ENCODE measurements around the gene NKD1. TPM values are rescaled to one million over a fixed set of nuclear protein-coding genes. Genes with fewer than 3 reads are reported as not detected.

Gene NKD1
- total RNA-seq, 1 donor from 2014 or later: 63.0 TPM

GRCh38 chr16:50630394-50631020, 82.3 kb downstream of the NKD1 start:
- no peaks in the 10 kb centered on the region for H3K27me3 Mint-ChIP-seq (ENCODE audit: low read depth)
- no peak for DNase-seq (ENCODE audit: low spot score in 2 of 2, unreplicated experiment in 2 of 2)
- H3K4me3 Mint-ChIP-seq: no peak overlapping the region
- TF ChIP-seq, protein P1, sequence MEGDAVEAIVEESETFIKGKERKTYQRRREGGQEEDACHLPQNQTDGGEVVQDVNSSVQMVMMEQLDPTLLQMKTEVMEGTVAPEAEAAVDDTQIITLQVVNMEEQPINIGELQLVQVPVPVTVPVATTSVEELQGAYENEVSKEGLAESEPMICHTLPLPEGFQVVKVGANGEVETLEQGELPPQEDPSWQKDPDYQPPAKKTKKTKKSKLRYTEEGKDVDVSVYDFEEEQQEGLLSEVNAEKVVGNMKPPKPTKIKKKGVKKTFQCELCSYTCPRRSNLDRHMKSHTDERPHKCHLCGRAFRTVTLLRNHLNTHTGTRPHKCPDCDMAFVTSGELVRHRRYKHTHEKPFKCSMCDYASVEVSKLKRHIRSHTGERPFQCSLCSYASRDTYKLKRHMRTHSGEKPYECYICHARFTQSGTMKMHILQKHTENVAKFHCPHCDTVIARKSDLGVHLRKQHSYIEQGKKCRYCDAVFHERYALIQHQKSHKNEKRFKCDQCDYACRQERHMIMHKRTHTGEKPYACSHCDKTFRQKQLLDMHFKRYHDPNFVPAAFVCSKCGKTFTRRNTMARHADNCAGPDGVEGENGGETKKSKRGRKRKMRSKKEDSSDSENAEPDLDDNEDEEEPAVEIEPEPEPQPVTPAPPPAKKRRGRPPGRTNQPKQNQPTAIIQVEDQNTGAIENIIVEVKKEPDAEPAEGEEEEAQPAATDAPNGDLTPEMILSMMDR (IDR thresholded peaks at IDR 0.05; ENCODE audit: unreplicated experiment): no peak
- H3K27ac Mint-ChIP-seq: no peak overlapping the region
- H3K9me3 Mint-ChIP-seq: no peaks in the 10 kb centered on the region
- peaks cover 31% of the 10 kb centered on the region for H3K36me3 Mint-ChIP-seq
- peaks cover 3% of the 10 kb centered on the region for H3K4me1 Mint-ChIP-seq

GRCh38 chr16:50631249-50631984, 83.2 kb downstream of the NKD1 start:
- peaks cover 31% of the 10 kb centered on the region for H3K36me3 Mint-ChIP-seq
- DNase-seq (ENCODE audit: low spot score in 2 of 2, unreplicated experiment in 2 of 2): no peak
- no peaks in the 10 kb centered on the region for H3K9me3 Mint-ChIP-seq
- peaks cover 3% of the 10 kb centered on the region for H3K4me1 Mint-ChIP-seq
- no peaks in the 10 kb centered on the region for H3K27me3 Mint-ChIP-seq (ENCODE audit: low read depth)
- no peak overlapping the region for H3K4me3 Mint-ChIP-seq
- TF ChIP-seq, protein P1 (IDR thresholded peaks at IDR 0.05; ENCODE audit: unreplicated experiment): no peak
- no peak overlapping the region for H3K27ac Mint-ChIP-seq

- Mint-ChIP-seq H3K36me3 (peaks cover 30% of the 10 kb centered on the region), H3K9me3 (no peaks in the 10 kb centered on the region), H3K4me3 (no peak overlapping the region), H3K4me1 (peaks cover 3% of the 10 kb centered on the region), H3K27ac (no peak overlapping the region), H3K27me3 (ENCODE audit: low read depth) (no peaks in the 10 kb centered on the region)
- TF ChIP-seq, protein P1 (IDR thresholded peaks at IDR 0.05; ENCODE audit: unreplicated experiment): no peak
- no peak for DNase-seq (ENCODE audit: low spot score in 2 of 2, unreplicated experiment in 2 of 2)
These were observed 83.9 kb downstream of the NKD1 start for GRCh38 chr16:50631985-50632576.

DNA sequence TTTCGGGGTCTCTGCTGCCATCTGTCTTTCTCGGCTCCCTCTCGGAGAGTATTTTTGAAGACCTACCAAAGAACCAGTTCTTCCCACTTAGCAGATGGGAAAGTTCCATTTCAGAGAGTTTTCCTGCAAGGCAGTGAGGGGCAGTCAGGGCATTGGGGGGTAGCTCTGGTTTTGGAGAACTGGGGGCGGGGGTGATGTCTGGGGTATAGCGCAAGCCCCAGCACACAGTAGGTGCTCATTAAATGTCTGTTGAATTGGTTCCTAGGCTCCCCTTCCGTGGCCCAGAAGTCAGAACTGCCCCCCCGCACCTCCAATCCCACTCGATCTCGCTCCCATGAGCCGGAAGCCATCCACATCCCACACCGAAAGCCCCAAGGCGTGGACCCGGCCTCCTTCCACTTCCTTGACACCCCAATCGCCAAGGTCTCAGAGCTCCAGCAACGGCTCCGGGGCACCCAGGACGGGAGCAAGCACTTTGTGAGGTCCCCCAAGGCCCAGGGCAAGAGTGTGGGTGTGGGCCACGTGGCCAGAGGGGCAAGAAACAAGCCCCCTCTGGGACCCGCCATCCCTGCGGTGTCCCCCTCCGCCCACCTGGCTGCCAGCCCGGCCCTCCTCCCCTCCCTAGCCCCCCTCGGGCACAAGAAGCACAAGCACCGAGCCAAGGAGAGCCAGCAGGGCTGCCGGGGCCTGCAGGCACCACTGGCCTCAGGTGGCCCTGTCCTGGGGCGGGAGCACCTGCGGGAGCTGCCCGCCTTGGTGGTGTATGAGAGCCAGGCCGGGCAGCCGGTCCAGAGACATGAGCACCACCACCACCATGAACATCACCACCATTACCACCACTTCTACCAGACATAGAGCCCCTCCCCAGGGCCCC, 85.0 kb downstream of the NKD1 start:
- no peak overlapping the region for H3K4me3 Mint-ChIP-seq
- H3K36me3 Mint-ChIP-seq: peaks cover 26% of the 10 kb centered on the region
- H3K27ac Mint-ChIP-seq: no peak overlapping the region
- H3K9me3 Mint-ChIP-seq: no peaks in the 10 kb centered on the region
- DNase-seq (ENCODE audit: low spot score in 2 of 2, unreplicated experiment in 2 of 2): no peak
- H3K27me3 Mint-ChIP-seq (ENCODE audit: low read depth): no peaks in the 10 kb centered on the region
- TF ChIP-seq, protein P1 (IDR thresholded peaks at IDR 0.05; ENCODE audit: unreplicated experiment): no peak
- peaks cover 3% of the 10 kb centered on the region for H3K4me1 Mint-ChIP-seq

- TF ChIP-seq, protein P1 (IDR thresholded peaks at IDR 0.05; ENCODE audit: unreplicated experiment): no peak
- no peak for DNase-seq (ENCODE audit: low spot score in 2 of 2, unreplicated experiment in 2 of 2)
- Mint-ChIP-seq H3K36me3 (peaks cover 24% of the 10 kb centered on the region), H3K4me1 (peaks cover 3% of the 10 kb centered on the region), H3K27me3 (ENCODE audit: low read depth) (no peaks in the 10 kb centered on the region), H3K4me3 (no peak overlapping the region), H3K9me3 (no peaks in the 10 kb centered on the region), H3K27ac (no peak overlapping the region)
These were observed 85.9 kb downstream of the NKD1 start for GRCh38 chr16:50634090-50634489.

Data from mesothelial cell of epicardium (in vitro differentiated cells).